Measurements from ENCODE around the gene DUSP1. TPM values are rescaled to one million over a fixed set of nuclear protein-coding genes. Genes with fewer than 3 reads are reported as not detected.

The DUSP1 gene
- total and polyA plus RNA-seq, 2 donors (not counting 3 experiments of a cell fraction or from before 2014, with no cell fraction given), result 36.1 to 196 TPM

GRCh38 chr5:172730981-172731679 lies 39.9 kb downstream of the DUSP1 start:
- no TSS peak for BruUV-seq (replicated peaks)
- H3K4me1 ChIP-seq (ENCODE audit: control insufficient read depth, extremely low read depth, insufficient read depth, low read length), result peaks cover 9% of the 10 kb centered on the region
- POLR2A ChIA-PET, result no interaction called here
- no peak for TF ChIP-seq POLR2AphosphoS5 (IDR thresholded peaks at IDR 0.05; ENCODE audit: insufficient read depth, low read depth, low read length)
- no peak for TF ChIP-seq POLR2A (IDR thresholded peaks at IDR 0.05; ENCODE audit: low read depth, low read length)
- TF ChIP-seq EZH2 (IDR thresholded peaks at IDR 0.05; ENCODE audit: borderline replicate concordance, low read depth, low read length, severe bottlenecking), result no peak
- no peak for TF ChIP-seq MYC (IDR thresholded peaks at IDR 0.05; ENCODE audit: low read depth, low read length)
- TF ChIP-seq FOS (IDR thresholded peaks at IDR 0.05; ENCODE audit: borderline replicate concordance, insufficient read depth, low read length), result no peak
- TF ChIP-seq GATA2 (IDR thresholded peaks at IDR 0.05; ENCODE audit: insufficient read depth, insufficient read length, low read depth, low read length), result no peak
- TF ChIP-seq JUN (IDR thresholded peaks at IDR 0.05; ENCODE audit: borderline replicate concordance, insufficient read depth, insufficient read length, low read depth), result no peak
- CTCF ChIA-PET, result interaction anchor here (1.2 kb wide), 1 partner anchor 14 kb away, joined by 5 read pairs; no protein-coding TSS in a partner anchor
- H3K9ac ChIP-seq (replicated peaks; ENCODE audit: extremely low read depth, insufficient read depth, low read length), result no peak overlapping the region
- H3K9me1 ChIP-seq (replicated peaks; ENCODE audit: control insufficient read depth, extremely low read depth, insufficient read depth, low read length), result no peaks in the 10 kb centered on the region
- FAIRE-seq (no peak), DNase-seq (ENCODE audit: low read depth, low spot score) (no peak)
- H3K27me3 ChIP-seq (ENCODE audit: control insufficient read depth in 2 of 2, insufficient read depth in 2 of 2, low read length in 2 of 2), result no peaks in the 10 kb centered on the region
- H3K4me2 ChIP-seq (ENCODE audit: insufficient read depth, low read length), result no peak overlapping the region
- no peak overlapping the region for H3K27ac ChIP-seq (ENCODE audit: insufficient read depth, low read depth, low read length)
- H3K36me3 ChIP-seq (ENCODE audit: control insufficient read depth in 2 of 2, extremely low read depth in 1 of 2, insufficient read depth in 2 of 2, low read length in 2 of 2), result no peaks in the 10 kb centered on the region
- H3K79me2 ChIP-seq (ENCODE audit: control insufficient read depth, insufficient read depth, low read length), result no peaks in the 10 kb centered on the region
- intact Hi-C loops (cut with micrococcal nuclease) (no loop called here), dilution Hi-C loops (cut with MboI; ENCODE audit: extremely low pct_ligation_motif_present, low sequenced_read_pairs) (no loop called here)
- no peak overlapping the region for H3K4me3 ChIP-seq (replicated peaks in 1 of 3; ENCODE audit: insufficient read depth in 1 of 3, low read depth in 1 of 3, low read length in 3 of 3)
- no peaks in the 10 kb centered on the region for H3K9me3 ChIP-seq (replicated peaks; ENCODE audit: control insufficient read depth, insufficient read depth, low read length)
- no peak overlapping the region for H2AFZ ChIP-seq (ENCODE audit: low read depth, low read length)
- no peaks in the 10 kb centered on the region for H4K20me1 ChIP-seq (replicated peaks; ENCODE audit: control insufficient read depth, extremely low read depth, insufficient read depth, low read length)

- Histone ChIP-seq H3K79me2 (ENCODE audit: control insufficient read depth, insufficient read depth, low read length) (no peaks in the 10 kb centered on the region), H4K20me1 (replicated peaks; ENCODE audit: control insufficient read depth, extremely low read depth, insufficient read depth, low read length) (no peaks in the 10 kb centered on the region), H3K4me1 (ENCODE audit: control insufficient read depth, extremely low read depth, insufficient read depth, low read length) (peaks cover 9% of the 10 kb centered on the region), H3K9me3 (replicated peaks; ENCODE audit: control insufficient read depth, insufficient read depth, low read length) (no peaks in the 10 kb centered on the region), H3K9ac (replicated peaks; ENCODE audit: extremely low read depth, insufficient read depth, low read length) (no peak overlapping the region), H3K4me2 (ENCODE audit: insufficient read depth, low read length) (no peak overlapping the region), H3K36me3 (ENCODE audit: control insufficient read depth in 2 of 2, extremely low read depth in 1 of 2, insufficient read depth in 2 of 2, low read length in 2 of 2) (no peaks in the 10 kb centered on the region), H3K27ac (ENCODE audit: insufficient read depth, low read depth, low read length) (no peak overlapping the region), H3K9me1 (replicated peaks; ENCODE audit: control insufficient read depth, extremely low read depth, insufficient read depth, low read length) (no peaks in the 10 kb centered on the region), H2AFZ (ENCODE audit: low read depth, low read length) (no peak overlapping the region), H3K27me3 (ENCODE audit: control insufficient read depth in 2 of 2, insufficient read depth in 2 of 2, low read length in 2 of 2) (no peaks in the 10 kb centered on the region), H3K4me3 (replicated peaks in 1 of 3; ENCODE audit: insufficient read depth in 1 of 3, low read depth in 1 of 3, low read length in 3 of 3) (no peak overlapping the region)
- intact Hi-C loops (cut with micrococcal nuclease) (no loop called here), dilution Hi-C loops (cut with MboI; ENCODE audit: extremely low pct_ligation_motif_present, low sequenced_read_pairs) (no loop called here)
- ChIA-PET POLR2A (no interaction called here), CTCF (no interaction called here)
- no TSS peak for BruUV-seq (replicated peaks)
- DNase-seq (ENCODE audit: low read depth, low spot score) (no peak), FAIRE-seq (no peak)
- TF ChIP-seq POLR2A (IDR thresholded peaks at IDR 0.05; ENCODE audit: low read depth, low read length) (no peak), CTCF (IDR thresholded peaks at IDR 0.05; ENCODE audit: extremely low read depth in 1 of 2, insufficient read depth in 1 of 2, low read depth in 1 of 2, low read length in 2 of 2) (no peak), POLR2AphosphoS5 (IDR thresholded peaks at IDR 0.05; ENCODE audit: insufficient read depth, low read depth, low read length) (no peak), MYC (IDR thresholded peaks at IDR 0.05; ENCODE audit: low read depth, low read length) (no peak), MAX (IDR thresholded peaks at IDR 0.05; ENCODE audit: insufficient read depth, insufficient read length) (no peak), GATA2 (IDR thresholded peaks at IDR 0.05; ENCODE audit: insufficient read depth, insufficient read length, low read depth, low read length) (no peak), JUN (IDR thresholded peaks at IDR 0.05; ENCODE audit: borderline replicate concordance, insufficient read depth, insufficient read length, low read depth) (no peak), EZH2 (IDR thresholded peaks at IDR 0.05; ENCODE audit: borderline replicate concordance, low read depth, low read length, severe bottlenecking) (no peak), FOS (IDR thresholded peaks at IDR 0.05; ENCODE audit: borderline replicate concordance, insufficient read depth, low read length) (no peak)
Measured at GRCh38 chr5:172730222-172730621, 40.8 kb downstream of the DUSP1 start.
